NCI-H510A treated with DMSO at 0.1 percent for 48 hours (cell line): ENCODE data around the gene MS4A4A.

Experiments
- DNase-seq: peaks from one replicate; lab custom pipeline; 2025; lab: John Stamatoyannopoulos, UW

MS4A4A gene

DNA sequence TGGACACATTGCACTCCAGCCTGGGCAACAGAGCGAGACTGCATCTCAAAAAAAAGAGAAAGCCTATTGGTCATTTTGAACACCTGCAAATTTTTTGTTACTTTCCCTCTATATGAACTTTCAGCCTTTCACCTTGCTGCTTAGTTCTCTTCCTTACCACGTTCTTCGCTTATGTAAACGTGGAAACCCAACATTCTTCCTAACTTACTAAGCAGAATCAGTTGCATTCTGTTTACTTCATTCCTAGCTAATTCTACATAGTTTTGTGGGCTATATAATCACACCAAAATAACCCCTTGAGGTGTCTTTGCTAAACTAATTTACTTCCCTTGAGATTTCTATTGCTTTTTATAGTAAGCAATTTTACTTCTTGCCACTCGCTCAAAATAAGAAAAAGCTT is 23.2 kb downstream of the MS4A4A start:
- DNase-seq, result no peak

DNA sequence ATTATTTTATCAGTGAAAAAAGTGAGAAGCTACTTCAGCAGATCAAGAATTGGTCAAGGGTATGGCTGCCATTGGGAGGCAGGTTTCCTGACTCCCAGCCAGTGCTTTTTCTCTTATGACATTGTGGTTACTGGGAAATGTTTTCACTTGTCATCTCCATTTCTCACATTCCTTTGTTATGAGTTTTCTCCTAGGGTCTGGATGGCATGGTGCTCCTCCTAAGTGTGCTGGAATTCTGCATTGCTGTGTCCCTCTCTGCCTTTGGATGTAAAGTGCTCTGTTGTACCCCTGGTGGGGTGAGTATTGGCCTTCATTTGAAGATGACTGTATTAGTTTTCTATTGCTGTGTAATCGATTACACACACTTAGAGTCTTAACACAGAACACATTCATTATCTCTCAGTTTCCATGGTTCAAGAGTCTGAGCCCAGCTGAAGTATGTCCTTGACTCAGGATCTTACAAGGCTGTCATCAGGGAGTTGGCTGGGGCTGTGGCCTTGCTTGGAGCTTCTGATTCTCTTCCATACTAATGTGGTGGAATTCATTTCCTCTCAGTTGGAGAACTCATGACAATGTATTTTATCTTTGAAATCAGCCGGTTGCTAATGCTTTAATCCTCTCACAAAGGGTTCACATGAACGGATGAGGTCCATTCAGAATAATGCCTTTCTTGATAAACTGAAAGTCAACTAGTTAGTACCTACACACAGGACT is 25.6 kb downstream of the MS4A4A start:
- DNase-seq, result no peak

DNA sequence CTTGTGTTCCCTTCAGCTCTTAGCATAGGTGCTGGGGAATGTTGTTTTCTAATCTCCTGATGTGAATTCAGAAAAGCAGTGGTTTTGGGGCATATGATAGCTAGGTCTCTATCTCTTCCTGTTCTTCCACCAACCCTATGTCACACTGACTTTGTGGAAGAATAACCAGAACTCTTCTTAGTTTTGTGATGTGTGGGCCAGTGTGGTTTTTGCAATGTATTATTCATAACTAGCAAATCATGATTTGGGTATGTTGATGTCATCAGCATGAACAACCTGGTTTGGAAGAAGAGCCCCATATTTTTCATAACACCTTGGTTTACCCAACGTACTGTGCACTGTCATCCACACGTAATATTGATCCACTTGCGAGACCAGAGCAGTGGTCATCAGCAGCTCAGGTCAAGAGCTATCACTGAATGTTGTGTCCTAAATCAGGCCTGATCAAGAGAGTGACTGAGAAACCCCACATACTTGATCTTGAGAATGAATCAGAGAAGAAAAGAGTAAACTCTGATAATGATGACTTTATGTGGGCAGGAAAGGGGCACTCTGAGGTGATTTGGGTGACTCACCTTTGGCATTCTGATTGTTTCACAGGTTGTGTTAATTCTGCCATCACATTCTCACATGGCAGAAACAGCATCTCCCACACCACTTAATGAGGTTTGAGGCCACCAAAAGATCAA is 27.2 kb downstream of the MS4A4A start:
- no peak for DNase-seq

DNA sequence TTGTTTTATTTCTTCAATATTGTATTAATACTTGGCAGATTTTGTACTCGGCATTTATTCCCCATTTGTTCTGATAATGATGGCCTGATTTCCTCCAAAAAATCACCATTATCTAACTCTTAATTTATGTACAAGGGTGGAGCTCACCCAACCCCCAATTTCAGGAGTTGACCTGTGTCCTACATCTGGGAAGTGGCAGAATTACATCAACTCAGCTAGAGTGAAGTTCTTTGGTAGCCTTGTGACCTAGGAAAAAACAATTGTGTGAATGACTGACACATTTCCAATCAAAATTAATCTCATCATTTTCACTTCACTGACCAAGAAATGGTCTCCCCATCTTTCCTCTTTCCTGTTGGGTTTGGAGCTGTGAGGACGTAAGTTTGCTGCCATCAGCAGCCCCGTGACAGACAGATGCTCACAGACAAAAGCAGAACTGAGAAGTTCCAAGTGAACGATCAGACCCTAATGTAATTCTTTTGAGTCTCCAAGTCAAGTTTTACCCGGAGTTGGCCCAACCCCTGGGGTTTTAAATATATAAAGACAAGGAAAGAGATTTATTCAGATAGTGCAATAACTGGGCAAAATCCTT is 30.0 kb downstream of the MS4A4A start:
- DNase-seq, result no peak

DNA sequence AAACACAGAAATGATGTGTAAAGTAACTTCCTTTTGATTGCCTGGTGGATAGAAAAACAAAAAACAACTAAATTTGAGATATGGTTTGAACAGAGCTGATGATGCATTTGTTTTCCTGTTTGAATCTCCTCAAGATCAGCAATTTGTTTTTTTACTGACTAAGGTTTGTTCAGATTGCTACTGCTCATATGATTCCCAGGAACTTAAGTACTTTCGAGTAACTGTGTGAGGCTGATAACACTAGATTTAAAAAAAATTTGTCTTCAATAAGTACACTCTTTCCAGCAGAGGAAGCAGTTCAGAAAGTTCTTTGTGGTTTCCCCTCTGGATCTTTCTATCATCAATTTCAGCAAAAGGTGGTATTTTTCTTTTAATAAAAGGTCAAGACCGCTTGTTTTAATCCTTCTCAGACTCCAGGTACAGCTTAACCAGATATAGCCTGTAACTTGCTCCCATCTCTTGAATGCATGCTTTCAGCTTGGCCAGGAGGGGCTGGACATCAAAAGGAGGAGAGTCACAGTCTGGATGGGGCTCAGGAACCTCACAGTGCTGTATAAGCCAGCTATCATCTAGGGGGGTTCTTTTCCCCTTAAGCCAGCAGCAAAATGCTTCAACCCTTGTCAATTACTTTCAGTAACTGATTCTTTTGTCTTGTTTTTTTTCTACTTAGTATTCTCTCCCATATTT is 34.3 kb downstream of the MS4A4A start:
- DNase-seq, result no peak

DNA sequence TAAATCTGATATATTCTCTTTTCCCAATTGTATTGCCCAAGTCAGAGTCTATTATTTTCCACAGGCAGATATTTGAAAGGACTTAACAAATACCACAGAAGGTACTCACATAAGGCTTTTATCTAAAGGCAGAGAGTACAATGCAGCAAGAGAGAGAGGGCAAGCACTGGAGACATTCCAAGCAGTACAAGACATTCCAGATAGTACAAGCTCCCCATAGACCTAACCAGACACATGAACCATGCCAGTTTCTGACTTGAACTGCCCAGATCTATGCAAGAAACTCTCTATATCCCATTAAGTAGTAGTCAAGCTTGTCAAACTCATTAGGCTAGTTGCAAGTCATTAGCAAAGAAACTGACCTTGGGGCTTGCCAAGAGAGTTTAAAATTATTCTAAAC is 35.4 kb downstream of the MS4A4A start:
- no peak for DNase-seq

DNA sequence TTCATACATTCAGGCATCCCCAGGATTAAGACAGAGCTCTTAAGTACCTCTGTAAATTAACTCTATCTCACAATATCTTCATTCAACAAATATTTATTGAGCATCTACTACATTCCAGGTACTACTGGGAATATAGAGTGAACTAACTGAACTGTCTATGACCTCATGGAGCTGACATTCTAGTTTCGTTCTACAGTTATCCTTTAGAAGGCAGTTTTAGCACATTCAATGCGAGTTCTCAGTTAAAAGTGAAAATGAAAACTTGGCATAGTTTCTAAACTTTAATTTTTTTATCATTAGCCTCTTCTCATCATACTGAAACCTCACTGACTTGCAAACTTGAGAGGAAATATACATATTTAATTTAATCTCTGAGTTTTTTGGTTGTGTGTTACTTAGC is 35.9 kb downstream of the MS4A4A start:
- DNase-seq, result no peak

DNA sequence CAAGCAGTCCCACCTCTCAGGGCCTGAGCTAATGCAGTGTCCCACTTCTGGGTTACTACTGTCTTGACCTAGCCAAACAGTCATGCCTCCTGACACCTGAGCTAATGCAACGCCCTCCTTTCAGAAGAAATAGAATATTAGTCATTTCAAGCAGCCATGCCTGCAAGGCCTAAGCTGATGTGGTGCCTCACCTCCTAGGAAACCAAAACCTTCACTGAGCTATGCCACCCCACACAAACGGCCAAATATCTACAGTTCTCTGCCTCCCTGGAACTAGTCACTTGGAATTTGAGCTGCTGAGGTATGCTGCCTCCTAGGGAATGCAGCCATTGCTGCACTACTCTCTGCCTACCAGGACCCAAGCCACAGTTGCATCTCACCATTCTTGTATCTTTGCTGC is 38.3 kb downstream of the MS4A4A start:
- DNase-seq, result no peak

DNA sequence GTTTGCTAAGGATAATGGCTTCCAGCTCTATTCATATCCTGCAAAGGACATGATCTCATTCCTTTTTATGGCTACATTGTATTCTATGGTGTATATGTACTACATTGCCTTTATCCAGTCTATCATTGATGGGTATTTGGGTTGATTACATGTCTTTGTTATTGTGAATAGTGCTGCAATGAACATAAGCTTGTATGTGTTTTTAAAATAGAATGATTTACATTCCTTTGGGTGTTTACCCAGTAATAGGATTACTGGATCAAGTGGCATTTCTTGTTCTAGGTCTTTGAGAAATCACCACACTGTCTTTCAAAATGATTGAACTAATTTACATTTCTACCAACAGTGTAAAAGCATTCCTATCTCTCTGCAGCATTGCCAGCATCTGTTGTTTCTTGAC is 40.6 kb downstream of the MS4A4A start:
- no peak for DNase-seq

DNA sequence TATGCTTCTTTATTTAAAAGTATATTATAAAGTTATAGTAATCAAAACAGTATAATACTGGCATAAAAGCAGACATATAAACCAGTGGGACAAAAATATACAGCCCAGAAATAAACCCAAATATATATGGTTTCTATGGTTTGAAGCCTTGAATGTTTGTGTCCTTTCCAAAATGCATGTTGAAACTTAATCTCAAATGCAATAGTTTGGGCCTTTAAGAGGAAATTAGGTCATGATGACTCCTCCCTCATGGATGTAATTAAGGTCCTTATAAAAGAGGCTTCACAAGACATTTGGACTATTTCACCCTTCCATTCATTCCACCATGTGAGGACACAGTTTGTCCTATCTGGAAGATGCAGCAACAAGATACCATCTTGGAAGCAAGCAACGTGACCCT is 46.5 kb downstream of the MS4A4A start, which contains the start of gene MS4A6E:
TSS of gene MS4A6E (plus strand) at position 301 of the 400 bp plus-strand sequence. CDS start 7,641 bp downstream, outside the sequence.
- no peak for DNase-seq

DNA sequence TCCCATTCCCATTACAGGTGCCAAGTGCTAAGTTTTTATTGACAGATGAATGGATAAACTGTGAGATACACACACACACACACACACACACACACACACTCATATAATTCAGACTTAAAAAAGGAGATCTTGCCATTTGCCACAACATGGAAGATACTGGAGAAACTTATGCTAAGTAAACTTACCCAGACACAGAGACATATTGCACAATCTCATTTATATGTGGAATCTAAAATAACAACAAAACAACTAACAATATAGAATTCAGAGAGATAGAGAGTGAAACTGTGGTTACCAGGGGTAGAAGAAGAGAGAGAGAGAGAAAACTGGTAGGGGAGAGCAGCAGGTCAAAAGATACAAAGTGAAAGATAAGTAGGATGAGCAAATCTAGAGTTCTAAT is 48.0 kb downstream of the MS4A4A start:
- no peak for DNase-seq

DNA sequence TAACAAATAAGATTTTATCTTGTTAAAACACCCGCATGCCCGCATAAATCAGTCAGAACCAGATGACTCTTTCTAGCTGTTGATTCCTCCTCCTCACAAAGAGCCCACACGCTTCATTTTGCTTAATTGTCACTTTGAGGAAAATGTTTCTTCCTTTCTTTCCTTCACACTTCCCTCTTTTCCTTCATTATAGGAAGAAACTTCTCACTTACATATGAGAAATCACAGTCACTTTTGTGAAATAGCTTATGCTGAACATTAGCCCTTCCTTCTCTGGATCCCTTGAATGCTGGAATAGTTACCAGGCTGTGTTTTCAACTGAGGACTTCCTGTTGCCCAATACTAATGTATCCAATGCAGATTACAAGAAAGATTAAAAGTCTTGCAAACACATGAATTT is 52.4 kb downstream of the MS4A4A start:
- DNase-seq, result no peak

DNA sequence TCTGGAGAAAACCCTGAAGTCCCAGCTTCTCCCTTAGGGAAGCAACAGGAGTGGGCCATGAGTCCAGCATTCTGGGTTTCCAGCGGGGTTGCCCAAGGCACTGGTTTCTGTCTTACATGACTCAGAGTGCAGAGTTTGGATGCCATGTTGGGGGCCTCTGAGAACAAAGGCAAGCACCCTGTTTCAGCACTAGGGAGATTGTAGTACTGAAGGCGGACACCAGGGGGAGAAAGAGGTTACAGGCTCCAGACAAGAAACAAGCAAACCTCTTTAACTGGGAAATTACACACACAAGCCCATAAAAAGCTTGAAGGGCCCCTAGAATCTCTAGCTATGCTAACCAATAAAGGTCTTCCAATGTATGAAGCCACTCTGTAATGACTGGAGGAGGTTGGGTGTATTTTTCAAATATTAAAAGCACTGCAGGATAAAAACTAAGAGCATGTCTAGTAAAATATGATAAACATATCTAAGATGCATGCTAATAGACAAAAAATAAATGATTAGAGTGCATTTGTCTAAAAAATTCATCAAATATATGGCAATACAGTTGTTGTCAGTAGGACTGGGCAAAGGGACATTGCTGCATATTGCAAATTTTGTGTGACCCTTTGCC is 53.6 kb downstream of the MS4A4A start:
- peak; percentile 13 for DNase-seq

DNA sequence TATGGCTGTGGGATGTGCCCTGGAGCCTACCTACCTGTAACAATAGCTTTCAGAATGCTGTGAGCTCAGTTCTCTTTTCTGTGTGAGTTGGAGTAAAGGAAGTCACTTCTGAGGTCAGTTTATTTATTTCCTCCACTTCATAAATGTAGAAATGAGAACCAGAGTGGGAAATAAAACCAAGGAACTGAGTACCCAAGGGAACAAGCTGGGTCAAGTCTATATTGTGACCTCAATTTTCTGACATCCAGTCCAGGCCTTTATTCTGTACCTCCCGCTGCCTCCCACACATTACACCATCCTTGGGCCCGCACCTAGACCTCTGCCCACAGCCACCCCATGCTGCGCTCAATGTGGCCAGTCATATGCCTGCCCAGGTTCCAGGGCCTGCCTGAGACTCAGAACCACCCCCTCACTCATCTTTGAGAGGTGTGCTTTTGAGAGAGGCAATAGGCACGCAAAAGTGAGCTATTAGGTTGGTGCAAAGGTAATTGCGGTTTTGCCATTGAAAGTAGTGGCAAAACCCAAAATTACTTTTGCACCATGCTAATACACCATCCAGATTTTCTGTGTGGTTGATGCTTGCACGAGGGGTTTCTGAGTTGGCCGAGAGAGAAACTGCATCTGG is 56.4 kb downstream of the MS4A4A start:
- DNase-seq, result no peak

DNA sequence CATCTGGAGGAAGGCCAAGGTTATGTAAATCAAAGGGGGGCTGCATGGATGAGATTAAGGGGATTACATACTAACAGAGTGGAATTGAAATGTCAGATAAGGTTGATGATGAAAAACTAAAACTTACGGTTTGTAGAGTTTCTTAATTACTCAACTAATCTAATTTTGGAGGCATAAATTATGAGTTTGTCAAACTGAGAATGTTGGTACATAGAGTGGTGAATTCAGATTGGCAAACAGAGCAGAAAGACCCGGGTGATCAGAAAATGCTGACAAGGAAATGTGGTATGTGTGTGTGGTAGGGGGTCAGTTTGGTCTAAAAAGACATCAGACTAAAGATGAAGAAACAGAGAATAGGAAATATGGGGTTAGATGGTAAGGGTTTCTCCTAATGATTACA is 57.6 kb downstream of the MS4A4A start:
- no peak for DNase-seq

DNA sequence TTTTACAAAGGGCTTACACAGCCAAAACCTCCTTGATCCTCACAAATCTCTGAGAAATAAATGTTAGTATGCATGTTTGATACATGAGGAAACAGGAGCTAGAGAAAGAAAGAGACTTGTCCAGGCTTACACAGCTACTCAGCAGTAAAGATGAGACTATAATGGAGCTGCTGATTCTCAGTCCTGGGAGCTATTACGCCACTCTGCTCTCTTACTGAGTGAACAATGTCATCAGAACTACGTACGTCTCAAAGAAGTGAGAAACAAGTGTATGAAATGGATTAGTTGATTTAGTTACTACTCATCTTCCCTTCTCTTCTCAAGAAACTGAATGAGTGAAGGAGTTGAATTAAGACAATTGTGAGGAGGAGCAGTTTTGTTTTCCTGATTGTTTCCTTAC is 58.9 kb downstream of the MS4A4A start:
- DNase-seq, result no peak

DNA sequence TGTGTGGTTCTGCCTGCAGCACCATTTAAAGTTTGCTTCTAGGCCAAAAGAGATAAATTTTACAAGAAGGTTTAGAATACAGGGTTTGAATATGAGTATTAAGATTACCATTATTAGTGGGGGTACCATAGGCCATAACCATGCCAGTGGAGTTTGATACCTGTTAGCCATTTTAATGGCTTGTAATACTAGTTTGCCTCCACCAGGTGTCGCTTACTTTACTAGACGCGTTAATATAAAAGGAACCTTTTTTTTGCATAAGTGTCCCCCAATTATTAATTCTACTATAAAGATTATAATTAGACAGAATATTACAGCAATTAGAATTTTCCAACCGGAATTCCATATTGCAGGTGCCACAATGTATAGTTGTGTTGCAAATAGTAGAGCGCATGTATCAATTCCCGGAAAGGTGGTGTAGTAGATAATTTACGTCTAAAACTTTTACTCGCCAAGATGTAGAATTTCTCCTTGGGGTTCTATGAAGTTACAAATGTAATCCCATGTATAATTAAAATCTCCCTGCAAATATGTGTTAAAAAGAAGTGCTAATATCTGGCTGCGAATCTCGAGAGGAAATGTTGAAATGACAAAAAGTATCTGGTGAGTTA is 62.7 kb downstream of the MS4A4A start:
- DNase-seq, result peak; percentile 5

DNA sequence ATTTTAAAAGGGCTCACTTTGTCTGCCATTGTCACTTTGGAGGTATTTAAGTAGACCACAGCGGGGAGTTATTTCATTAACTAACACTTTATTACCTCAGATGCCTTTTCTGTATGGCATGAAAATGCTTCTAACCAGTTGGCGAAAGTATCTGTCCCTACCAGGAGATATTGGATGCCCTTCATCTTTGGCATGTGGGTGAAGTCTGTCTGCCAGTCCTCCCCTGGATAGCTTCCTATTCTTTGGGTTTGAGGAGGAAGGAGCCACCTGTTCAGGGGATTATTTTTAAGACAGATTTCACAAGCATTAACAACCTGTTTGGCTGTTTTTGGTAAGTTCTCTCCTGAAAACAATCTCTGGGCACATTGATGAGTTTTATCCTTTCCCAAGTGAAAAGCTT is 63.7 kb downstream of the MS4A4A start:
- no peak for DNase-seq

DNA sequence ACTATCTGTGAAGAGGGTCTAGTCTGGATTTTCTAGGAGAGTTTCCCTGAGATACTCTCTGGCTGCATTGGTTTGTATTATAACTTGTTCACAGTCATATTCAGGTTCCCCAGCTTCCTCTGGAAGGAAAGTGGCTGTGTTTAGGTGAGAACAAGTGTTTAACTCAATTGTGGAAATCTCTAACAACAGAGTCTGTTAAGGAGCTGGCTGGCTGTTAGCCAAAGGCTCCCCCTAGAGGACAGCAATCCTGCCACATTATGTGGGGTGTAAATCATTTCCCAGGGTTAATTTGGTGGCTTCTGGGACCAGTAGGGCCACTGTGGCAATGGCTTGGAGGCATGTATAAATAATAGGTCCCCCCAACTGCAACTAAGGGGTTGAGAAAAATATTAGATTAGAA is 65.0 kb downstream of the MS4A4A start:
- DNase-seq, result no peak

DNA sequence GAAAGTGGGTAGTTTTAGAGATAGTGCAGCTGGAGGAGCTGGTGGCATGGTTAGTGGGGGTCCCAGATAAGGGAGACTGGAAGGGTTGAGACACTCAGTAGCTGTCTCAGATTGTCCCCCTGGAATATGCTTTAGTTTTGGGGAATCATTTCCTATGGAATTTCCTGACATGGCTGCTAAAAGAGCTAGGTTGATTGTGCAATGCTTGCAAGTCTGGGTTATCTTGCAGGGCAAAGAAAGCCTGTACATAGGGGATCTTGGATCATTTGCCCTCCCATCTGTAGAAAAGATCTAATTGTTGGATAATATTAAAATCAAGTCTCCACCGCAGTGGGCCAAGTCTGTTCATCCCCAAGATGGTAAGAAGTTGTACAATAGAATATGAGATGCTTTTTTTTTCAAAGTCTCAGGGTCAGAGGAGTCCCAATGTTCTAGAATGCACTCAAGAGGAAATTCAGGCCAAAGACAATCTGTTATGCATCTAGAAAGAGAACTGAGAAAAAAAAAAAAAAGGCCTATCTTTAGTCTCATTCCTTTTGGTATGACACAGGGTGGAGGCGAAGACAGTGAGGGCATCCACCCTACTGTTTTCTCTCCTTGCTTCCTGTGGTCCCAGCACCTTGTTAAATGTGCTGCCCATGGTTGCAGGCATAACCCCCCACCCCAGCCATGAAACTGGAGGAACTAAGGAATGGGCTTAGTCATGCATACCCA is 66.8 kb downstream of the MS4A4A start:
- no peak for DNase-seq

DNA sequence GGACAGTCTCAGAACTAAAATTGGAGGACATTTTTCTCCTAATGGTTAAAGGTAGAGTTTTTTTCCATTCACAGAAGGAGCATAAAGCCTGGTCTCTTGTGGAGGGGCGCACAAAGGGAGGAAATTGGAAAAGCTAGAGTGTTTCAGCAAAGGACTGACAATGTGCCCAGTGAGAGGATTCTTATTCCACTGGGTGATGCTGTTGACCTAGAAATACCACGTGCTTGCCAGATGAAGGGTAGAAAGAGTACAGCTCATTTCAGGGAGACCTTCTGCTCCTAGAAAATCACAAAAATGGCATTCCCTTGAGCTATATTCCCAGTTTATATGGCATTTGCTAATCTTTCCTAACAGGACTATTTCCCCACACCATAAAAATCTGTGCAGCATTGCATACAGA is 67.7 kb downstream of the MS4A4A start:
- DNase-seq, result no peak
